ENCODE data around the gene SMYD5. TPM values are rescaled to one million over a fixed set of nuclear protein-coding genes. Genes with fewer than 3 reads are reported as not detected.
A peak's percentile ranks its signal among the peaks of the same experiment; 100 is the strongest.

SMYD5 gene
- total RNA-seq, 1 experiment from 2014 or later = 54.5 TPM

- no peak for DNase-seq (ENCODE audit: low spot score)
- Histone ChIP-seq H3K27me3 (replicated peaks; ENCODE audit: insufficient read depth, low read depth, low read length, poor library complexity) (no peaks in the 10 kb centered on the region), H3K4me1 (ENCODE audit: insufficient read depth, low read length, poor library complexity, severe bottlenecking) (peaks cover 12% of the 10 kb centered on the region), H3K27ac (ENCODE audit: low read depth, low read length, poor library complexity, severe bottlenecking) (peak overlapping the region; percentile 93), H3K36me3 (ENCODE audit: insufficient read depth, low read length, poor library complexity, severe bottlenecking) (peaks cover 32% of the 10 kb centered on the region), H3K4me3 (ENCODE audit: low read depth, low read length, poor library complexity, severe bottlenecking) (peak overlapping the region; percentile 75), H3K9me3 (ENCODE audit: low read depth, low read length, poor library complexity, severe bottlenecking) (no peaks in the 10 kb centered on the region)
- no TSS peak for BruUV-seq (replicated peaks)
- ChIA-PET POLR2A (ENCODE audit: low non-redundant PET) (no interaction called here), CTCF (interaction anchor here (0.7 kb wide), 1 partner anchor 1430 kb away, joined by 3 read pairs; no protein-coding TSS in a partner anchor)
- intact Hi-C loops (cut with micrococcal nuclease; ENCODE audit: unreplicated experiment) = no loop called here
- no peak for TF ChIP-seq EZH2 (IDR thresholded peaks at IDR 0.05; ENCODE audit: borderline replicate concordance, low read depth, low read length, poor library complexity, severe bottlenecking)
- TF ChIP-seq, protein P1, sequence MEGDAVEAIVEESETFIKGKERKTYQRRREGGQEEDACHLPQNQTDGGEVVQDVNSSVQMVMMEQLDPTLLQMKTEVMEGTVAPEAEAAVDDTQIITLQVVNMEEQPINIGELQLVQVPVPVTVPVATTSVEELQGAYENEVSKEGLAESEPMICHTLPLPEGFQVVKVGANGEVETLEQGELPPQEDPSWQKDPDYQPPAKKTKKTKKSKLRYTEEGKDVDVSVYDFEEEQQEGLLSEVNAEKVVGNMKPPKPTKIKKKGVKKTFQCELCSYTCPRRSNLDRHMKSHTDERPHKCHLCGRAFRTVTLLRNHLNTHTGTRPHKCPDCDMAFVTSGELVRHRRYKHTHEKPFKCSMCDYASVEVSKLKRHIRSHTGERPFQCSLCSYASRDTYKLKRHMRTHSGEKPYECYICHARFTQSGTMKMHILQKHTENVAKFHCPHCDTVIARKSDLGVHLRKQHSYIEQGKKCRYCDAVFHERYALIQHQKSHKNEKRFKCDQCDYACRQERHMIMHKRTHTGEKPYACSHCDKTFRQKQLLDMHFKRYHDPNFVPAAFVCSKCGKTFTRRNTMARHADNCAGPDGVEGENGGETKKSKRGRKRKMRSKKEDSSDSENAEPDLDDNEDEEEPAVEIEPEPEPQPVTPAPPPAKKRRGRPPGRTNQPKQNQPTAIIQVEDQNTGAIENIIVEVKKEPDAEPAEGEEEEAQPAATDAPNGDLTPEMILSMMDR (conservative IDR thresholded peaks at IDR 0.05; ENCODE audit: low read depth, low read length) = no peak
Observed at GRCh38 chr2:73235315-73236028, 21.4 kb downstream of the SMYD5 start.

- intact Hi-C loops (cut with micrococcal nuclease; ENCODE audit: unreplicated experiment) = no loop called here
- Histone ChIP-seq H3K4me3 (ENCODE audit: low read depth, low read length, poor library complexity, severe bottlenecking) (no peak overlapping the region), H3K4me1 (ENCODE audit: insufficient read depth, low read length, poor library complexity, severe bottlenecking) (peaks cover 12% of the 10 kb centered on the region), H3K9me3 (ENCODE audit: low read depth, low read length, poor library complexity, severe bottlenecking) (no peaks in the 10 kb centered on the region), H3K36me3 (ENCODE audit: insufficient read depth, low read length, poor library complexity, severe bottlenecking) (peaks cover 49% of the 10 kb centered on the region), H3K27me3 (replicated peaks; ENCODE audit: insufficient read depth, low read depth, low read length, poor library complexity) (no peaks in the 10 kb centered on the region), H3K27ac (ENCODE audit: low read depth, low read length, poor library complexity, severe bottlenecking) (peak overlapping the region; percentile 26)
- CTCF ChIA-PET = no interaction called here
- no TSS peak for BruUV-seq (replicated peaks)
- DNase-seq (ENCODE audit: low spot score) = no peak
- POLR2A ChIA-PET (ENCODE audit: low non-redundant PET) = no interaction called here
- TF ChIP-seq, protein P1 (conservative IDR thresholded peaks at IDR 0.05; ENCODE audit: low read depth, low read length) = no peak
- no peak for TF ChIP-seq EZH2 (IDR thresholded peaks at IDR 0.05; ENCODE audit: borderline replicate concordance, low read depth, low read length, poor library complexity, severe bottlenecking)
Observed at GRCh38 chr2:73237168-73237567, 23.1 kb downstream of the SMYD5 start.

DNA sequence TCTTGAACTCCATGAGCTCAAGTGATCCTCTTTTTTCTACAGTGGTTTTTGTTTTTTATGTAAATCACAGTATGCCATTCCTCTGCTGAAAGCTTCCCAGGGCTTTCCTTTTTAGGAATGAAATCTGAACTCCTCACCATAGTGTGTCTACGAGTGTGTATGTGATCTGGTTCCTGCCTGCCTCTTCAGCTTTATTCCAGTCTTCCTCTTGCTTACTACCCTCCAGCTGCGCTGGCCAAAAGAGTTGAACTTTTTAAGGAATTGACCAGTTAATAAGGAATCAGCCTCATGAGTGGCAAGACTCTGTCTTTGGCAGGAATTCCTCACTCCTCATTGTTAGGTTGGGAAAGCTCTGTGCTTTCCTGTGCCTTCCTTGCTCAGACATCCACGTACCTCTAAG is 24.1 kb downstream of the SMYD5 start:
- no TSS peak for BruUV-seq (replicated peaks)
- no peak overlapping the region for H3K4me3 ChIP-seq (ENCODE audit: low read depth, low read length, poor library complexity, severe bottlenecking)
- TF ChIP-seq, protein P1 (conservative IDR thresholded peaks at IDR 0.05; ENCODE audit: low read depth, low read length) = no peak
- no peak for TF ChIP-seq EZH2 (IDR thresholded peaks at IDR 0.05; ENCODE audit: borderline replicate concordance, low read depth, low read length, poor library complexity, severe bottlenecking)
- peak overlapping the region; percentile 48 for H3K27ac ChIP-seq (ENCODE audit: low read depth, low read length, poor library complexity, severe bottlenecking)
- peaks cover 58% of the 10 kb centered on the region for H3K36me3 ChIP-seq (ENCODE audit: insufficient read depth, low read length, poor library complexity, severe bottlenecking)
- intact Hi-C loops (cut with micrococcal nuclease; ENCODE audit: unreplicated experiment) = no loop called here
- H3K27me3 ChIP-seq (replicated peaks; ENCODE audit: insufficient read depth, low read depth, low read length, poor library complexity) = no peaks in the 10 kb centered on the region
- peaks cover 12% of the 10 kb centered on the region for H3K4me1 ChIP-seq (ENCODE audit: insufficient read depth, low read length, poor library complexity, severe bottlenecking)
- H3K9me3 ChIP-seq (ENCODE audit: low read depth, low read length, poor library complexity, severe bottlenecking) = no peaks in the 10 kb centered on the region
- DNase-seq (ENCODE audit: low spot score) = no peak
- CTCF ChIA-PET = no interaction called here
- POLR2A ChIA-PET (ENCODE audit: low non-redundant PET) = no interaction called here

Data from A673 (cell line).